Measurements from ENCODE around the gene APBB1IP.

GRCh38 chr10:26573674-26574073, 135.5 kb downstream of the APBB1IP start:
- TF ChIP-seq, protein P1, sequence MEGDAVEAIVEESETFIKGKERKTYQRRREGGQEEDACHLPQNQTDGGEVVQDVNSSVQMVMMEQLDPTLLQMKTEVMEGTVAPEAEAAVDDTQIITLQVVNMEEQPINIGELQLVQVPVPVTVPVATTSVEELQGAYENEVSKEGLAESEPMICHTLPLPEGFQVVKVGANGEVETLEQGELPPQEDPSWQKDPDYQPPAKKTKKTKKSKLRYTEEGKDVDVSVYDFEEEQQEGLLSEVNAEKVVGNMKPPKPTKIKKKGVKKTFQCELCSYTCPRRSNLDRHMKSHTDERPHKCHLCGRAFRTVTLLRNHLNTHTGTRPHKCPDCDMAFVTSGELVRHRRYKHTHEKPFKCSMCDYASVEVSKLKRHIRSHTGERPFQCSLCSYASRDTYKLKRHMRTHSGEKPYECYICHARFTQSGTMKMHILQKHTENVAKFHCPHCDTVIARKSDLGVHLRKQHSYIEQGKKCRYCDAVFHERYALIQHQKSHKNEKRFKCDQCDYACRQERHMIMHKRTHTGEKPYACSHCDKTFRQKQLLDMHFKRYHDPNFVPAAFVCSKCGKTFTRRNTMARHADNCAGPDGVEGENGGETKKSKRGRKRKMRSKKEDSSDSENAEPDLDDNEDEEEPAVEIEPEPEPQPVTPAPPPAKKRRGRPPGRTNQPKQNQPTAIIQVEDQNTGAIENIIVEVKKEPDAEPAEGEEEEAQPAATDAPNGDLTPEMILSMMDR (IDR thresholded peaks at IDR 0.05) = no peak
- no peak for TF ChIP-seq POLR2A (IDR thresholded peaks at IDR 0.05)
